ENCODE measurements around the gene PEAK1.
"Not testable (repeated sequence)": the region's sequence is repeated elsewhere in the genome, so short reads cannot be mapped to it uniquely, and the experiment has no call there.

The PEAK1 gene

DNA sequence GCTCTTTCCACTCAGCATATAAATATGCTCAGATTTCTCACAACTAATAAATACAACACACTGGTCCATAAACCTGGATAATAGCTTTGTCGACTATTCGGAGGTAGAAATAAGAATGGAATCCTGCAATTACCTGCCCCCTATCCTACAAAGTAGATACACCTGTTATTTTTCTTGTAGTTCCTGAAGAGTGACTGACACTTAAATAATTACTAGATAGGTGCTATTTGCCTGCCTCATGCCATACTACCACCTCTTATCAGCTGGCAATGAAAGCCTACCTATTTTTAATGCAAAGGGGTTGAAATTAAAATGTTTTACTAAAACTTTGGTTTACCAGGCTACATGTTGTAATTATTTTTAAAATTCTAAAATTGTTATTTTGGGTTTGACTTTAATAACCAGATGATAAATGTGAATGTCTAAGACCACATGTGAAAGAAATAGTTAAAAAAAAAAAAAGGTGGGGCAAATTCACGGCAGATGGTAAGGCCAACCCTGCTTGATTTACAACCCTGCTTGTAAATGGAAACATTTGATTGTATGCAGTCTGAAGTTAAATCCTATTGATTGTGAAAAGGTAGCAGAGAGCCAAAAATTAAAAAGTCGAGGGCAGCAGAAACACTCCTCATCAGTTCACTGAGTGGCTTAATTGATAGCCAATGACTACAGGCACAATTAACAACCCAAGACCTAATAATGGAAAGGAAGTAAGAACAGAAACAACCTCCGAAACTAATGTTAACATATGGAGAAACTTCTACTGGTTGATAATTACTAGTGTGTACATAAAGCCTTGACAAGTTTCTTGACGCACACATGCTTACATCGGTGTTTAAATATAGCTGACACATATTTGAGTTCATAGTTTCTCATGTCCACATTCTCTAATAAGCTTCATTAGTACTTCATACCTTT is 8.9 kb downstream of the PEAK1 start (continued):
- TF ChIP-seq ZBTB1 (tag by site-specific recombination; IDR thresholded peaks at IDR 0.05) (no peak), ZNF202 (tag by site-specific recombination; IDR thresholded peaks at IDR 0.05; ENCODE audit: borderline replicate concordance) (no peak), ZNF311 (tag by site-specific recombination; IDR thresholded peaks at IDR 0.05; ENCODE audit: borderline replicate concordance) (no peak), MZF1 (tag by site-specific recombination; IDR thresholded peaks at IDR 0.05; ENCODE audit: borderline replicate concordance) (no peak), ZNF585B (tag by site-specific recombination; IDR thresholded peaks at IDR 0.05) (no peak), ZEB2 (tag by site-specific recombination; IDR thresholded peaks at IDR 0.05) (no peak)

DNA sequence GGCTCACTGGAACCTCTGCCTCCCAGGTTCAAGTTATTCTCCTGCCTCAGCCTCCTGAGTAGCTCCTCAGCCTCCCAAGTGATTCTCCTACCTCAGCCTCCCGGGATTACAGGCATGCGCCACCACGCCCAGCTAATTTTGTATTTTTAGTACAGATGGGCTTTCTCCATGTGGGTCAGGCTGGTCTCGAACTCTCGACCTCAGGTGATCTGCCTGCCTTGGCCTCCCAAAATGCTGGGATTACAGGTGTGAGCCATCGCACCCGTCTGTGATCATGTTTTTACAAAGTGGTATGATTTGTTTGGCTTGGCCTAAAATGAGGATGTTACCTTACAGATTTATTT is 9.8 kb downstream of the PEAK1 start:
- H3K27ac ChIP-seq (ENCODE audit: extremely low read depth, low read depth, low read length); H3K9me3 ChIP-seq (ENCODE audit: control insufficient read depth, insufficient read depth, low read depth, low read length); H3K4me3 ChIP-seq (ENCODE audit: low read depth, low read length); H3K36me3 ChIP-seq (ENCODE audit: control insufficient read depth in 2 of 2, insufficient read depth in 1 of 2, low read length in 2 of 2): not testable (repeated sequence)
- ChIA-PET CTCF (interaction anchor here (2.0 to 2.3 kb wide), 2 partner anchors 9 to 133 kb away, joined by 7 read pairs; no protein-coding TSS in a partner anchor), POLR2A (interaction anchor here (1.7 kb wide), 1 partner anchor 11 kb away, joined by 6 read pairs; the partner anchor contains the start of gene HMG20A)
- peaks cover 24% of the 10 kb centered on the region; the same call in 1 of the 2 replicates for H3K4me1 ChIP-seq (ENCODE audit: control insufficient read depth, insufficient read depth, low read length)

DNA sequence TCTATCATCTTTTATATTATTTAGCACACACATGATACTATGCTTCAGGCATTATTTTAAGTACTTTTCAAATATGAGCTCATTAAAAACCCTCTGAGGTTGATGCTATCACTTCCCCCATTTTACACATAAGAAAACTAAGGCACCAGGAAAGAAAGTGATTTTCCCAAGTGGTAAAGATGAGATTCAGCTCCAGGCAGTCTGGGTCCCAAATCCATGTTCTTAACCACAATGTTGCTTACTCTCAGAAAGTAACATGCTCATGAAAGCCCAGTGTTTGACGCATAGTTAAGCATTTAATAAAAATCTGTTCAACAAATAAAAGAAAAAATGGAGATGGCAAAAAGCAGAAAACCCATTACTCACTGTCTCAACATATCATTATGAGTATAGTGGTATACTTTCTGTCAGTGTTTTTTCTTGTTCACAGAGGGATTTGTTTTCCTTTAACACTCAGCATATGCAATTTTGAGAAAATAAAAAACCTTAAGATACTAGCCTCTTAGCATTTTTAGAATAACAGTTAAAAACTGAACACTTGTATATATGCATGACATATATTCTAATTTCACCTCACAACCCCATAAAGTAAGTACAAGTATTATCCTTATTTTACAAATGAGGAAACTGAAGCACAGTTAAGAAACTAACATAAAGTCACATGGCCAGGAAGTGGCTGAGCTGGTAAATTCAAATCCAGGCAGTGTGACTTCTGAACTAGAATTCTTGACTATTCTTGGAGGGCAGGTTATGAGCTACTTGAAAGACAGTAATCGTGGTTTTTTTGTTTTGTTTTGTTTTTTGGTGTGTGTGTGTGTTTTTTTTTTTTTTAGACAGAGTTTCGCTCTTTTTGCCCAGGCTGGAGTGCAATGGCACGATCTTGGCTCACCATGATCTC is 10.4 kb downstream of the PEAK1 start:
- no peaks in the 10 kb centered on the region for H3K9me3 ChIP-seq (ENCODE audit: control insufficient read depth, insufficient read depth, low read depth, low read length)
- no peak overlapping the region for H3K27ac ChIP-seq (ENCODE audit: extremely low read depth, low read depth, low read length)
- ChIA-PET POLR2A (interaction anchor here (1.7 kb wide), 1 partner anchor 12 kb away, joined by 6 read pairs; the partner anchor contains the start of gene HMG20A), CTCF (interaction anchor here (2.0 to 2.3 kb wide), 2 partner anchors 9 to 134 kb away, joined by 7 read pairs; no protein-coding TSS in a partner anchor)
- no peak overlapping the region for H3K4me3 ChIP-seq (ENCODE audit: low read depth, low read length)
- H3K4me1 ChIP-seq (ENCODE audit: control insufficient read depth, insufficient read depth, low read length), result peaks cover 24% of the 10 kb centered on the region; the same call in 1 of the 2 replicates
- no peak for TF ChIP-seq ZNF274 (IDR thresholded peaks at IDR 0.05; ENCODE audit: low read length)
- no peak for TF ChIP-seq ZNF274 (tag by site-specific recombination; IDR thresholded peaks at IDR 0.05; ENCODE audit: borderline replicate concordance)
- TF ChIP-seq, protein P1, sequence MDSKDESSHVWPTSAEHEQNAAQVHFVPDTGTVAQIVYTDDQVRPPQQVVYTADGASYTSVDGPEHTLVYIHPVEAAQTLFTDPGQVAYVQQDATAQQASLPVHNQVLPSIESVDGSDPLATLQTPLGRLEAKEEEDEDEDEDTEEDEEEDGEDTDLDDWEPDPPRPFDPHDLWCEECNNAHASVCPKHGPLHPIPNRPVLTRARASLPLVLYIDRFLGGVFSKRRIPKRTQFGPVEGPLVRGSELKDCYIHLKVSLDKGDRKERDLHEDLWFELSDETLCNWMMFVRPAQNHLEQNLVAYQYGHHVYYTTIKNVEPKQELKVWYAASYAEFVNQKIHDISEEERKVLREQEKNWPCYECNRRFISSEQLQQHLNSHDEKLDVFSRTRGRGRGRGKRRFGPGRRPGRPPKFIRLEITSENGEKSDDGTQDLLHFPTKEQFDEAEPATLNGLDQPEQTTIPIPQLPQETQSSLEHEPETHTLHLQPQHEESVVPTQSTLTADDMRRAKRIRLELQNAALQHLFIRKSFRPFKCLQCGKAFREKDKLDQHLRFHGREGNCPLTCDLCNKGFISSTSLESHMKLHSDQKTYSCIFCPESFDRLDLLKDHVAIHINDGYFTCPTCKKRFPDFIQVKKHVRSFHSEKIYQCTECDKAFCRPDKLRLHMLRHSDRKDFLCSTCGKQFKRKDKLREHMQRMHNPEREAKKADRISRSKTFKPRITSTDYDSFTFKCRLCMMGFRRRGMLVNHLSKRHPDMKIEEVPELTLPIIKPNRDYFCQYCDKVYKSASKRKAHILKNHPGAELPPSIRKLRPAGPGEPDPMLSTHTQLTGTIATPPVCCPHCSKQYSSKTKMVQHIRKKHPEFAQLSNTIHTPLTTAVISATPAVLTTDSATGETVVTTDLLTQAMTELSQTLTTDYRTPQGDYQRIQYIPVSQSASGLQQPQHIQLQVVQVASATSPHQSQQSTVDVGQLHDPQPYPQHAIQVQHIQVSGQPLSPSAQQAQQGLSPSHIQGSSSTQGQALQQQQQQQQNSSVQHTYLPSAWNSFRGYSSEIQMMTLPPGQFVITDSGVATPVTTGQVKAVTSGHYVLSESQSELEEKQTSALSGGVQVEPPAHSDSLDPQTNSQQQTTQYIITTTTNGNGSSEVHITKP (tag by site-specific recombination; IDR thresholded peaks at IDR 0.05), result peak; percentile 29; the same call in 1 of the 2 replicates
- TF ChIP-seq ZNF223 (tag by site-specific recombination; IDR thresholded peaks at IDR 0.05), result no peak
- TF ChIP-seq, protein P2, sequence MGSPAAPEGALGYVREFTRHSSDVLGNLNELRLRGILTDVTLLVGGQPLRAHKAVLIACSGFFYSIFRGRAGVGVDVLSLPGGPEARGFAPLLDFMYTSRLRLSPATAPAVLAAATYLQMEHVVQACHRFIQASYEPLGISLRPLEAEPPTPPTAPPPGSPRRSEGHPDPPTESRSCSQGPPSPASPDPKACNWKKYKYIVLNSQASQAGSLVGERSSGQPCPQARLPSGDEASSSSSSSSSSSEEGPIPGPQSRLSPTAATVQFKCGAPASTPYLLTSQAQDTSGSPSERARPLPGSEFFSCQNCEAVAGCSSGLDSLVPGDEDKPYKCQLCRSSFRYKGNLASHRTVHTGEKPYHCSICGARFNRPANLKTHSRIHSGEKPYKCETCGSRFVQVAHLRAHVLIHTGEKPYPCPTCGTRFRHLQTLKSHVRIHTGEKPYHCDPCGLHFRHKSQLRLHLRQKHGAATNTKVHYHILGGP (tag by site-specific recombination; IDR thresholded peaks at IDR 0.05), result peak; percentile 69
- TF ChIP-seq, protein P3, sequence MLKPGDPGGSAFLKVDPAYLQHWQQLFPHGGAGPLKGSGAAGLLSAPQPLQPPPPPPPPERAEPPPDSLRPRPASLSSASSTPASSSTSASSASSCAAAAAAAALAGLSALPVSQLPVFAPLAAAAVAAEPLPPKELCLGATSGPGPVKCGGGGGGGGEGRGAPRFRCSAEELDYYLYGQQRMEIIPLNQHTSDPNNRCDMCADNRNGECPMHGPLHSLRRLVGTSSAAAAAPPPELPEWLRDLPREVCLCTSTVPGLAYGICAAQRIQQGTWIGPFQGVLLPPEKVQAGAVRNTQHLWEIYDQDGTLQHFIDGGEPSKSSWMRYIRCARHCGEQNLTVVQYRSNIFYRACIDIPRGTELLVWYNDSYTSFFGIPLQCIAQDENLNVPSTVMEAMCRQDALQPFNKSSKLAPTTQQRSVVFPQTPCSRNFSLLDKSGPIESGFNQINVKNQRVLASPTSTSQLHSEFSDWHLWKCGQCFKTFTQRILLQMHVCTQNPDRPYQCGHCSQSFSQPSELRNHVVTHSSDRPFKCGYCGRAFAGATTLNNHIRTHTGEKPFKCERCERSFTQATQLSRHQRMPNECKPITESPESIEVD (tag by site-specific recombination; IDR thresholded peaks at IDR 0.05), result peak; percentile 61
- TF ChIP-seq, protein P4, sequence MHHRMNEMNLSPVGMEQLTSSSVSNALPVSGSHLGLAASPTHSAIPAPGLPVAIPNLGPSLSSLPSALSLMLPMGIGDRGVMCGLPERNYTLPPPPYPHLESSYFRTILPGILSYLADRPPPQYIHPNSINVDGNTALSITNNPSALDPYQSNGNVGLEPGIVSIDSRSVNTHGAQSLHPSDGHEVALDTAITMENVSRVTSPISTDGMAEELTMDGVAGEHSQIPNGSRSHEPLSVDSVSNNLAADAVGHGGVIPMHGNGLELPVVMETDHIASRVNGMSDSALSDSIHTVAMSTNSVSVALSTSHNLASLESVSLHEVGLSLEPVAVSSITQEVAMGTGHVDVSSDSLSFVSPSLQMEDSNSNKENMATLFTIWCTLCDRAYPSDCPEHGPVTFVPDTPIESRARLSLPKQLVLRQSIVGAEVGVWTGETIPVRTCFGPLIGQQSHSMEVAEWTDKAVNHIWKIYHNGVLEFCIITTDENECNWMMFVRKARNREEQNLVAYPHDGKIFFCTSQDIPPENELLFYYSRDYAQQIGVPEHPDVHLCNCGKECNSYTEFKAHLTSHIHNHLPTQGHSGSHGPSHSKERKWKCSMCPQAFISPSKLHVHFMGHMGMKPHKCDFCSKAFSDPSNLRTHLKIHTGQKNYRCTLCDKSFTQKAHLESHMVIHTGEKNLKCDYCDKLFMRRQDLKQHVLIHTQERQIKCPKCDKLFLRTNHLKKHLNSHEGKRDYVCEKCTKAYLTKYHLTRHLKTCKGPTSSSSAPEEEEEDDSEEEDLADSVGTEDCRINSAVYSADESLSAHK (tag by site-specific recombination; IDR thresholded peaks at IDR 0.05), result no peak
- TF ChIP-seq, protein P5, sequence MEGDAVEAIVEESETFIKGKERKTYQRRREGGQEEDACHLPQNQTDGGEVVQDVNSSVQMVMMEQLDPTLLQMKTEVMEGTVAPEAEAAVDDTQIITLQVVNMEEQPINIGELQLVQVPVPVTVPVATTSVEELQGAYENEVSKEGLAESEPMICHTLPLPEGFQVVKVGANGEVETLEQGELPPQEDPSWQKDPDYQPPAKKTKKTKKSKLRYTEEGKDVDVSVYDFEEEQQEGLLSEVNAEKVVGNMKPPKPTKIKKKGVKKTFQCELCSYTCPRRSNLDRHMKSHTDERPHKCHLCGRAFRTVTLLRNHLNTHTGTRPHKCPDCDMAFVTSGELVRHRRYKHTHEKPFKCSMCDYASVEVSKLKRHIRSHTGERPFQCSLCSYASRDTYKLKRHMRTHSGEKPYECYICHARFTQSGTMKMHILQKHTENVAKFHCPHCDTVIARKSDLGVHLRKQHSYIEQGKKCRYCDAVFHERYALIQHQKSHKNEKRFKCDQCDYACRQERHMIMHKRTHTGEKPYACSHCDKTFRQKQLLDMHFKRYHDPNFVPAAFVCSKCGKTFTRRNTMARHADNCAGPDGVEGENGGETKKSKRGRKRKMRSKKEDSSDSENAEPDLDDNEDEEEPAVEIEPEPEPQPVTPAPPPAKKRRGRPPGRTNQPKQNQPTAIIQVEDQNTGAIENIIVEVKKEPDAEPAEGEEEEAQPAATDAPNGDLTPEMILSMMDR (tag by site-specific recombination; IDR thresholded peaks at IDR 0.05), result no peak
- no peaks in the 10 kb centered on the region; a peak in 1 of 3 replicates for H3K36me3 ChIP-seq (ENCODE audit: control insufficient read depth in 2 of 2, insufficient read depth in 1 of 2, low read length in 2 of 2)

Measured in HEK293 (cell line).